ENCODE measurements around the gene TTL. TPM values are rescaled to one million over a fixed set of nuclear protein-coding genes. Genes with fewer than 3 reads are reported as not detected.
"Not testable (repeated sequence)": the region's sequence is repeated elsewhere in the genome, so short reads cannot be mapped to it uniquely, and the experiment has no call there.

The TTL gene
- total and polyA plus RNA-seq, 2 of the 13 experiments (the other 11 are each of a cell fraction or from before 2014, with no cell fraction given) = 19.0 to 59.8 TPM

DNA sequence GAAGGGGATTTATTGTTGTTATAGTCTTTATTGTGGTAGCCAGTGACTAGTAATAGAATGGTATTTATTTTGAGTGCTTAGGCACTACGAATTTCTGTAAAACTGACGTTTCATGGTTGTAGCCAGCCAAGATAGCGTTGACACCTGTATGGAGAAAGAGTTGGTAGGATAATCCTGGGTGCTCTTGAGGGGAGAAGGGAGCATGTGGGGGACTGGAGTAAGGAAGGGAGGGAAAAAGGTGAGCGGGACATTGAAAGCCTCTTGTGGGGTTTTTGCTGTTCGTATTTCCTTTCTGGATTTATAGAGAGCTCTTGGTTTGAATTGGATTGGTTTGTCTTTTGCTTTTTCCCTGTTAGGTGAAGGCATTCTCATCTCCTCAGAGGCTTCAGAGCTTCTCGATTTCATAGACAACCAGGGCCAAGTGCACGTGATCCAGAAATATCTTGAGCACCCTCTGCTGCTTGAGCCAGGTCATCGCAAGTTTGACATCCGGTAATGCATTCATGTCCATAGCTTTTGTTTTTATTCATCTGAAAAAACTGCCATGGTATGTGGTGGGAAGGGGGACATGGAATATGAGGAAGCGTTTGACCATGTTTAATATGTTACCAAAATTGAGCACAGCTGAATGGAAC, 19.0 kb downstream of the TTL start (continued):
- peak; percentile 47; the same call in 1 of the 2 replicates for TF ChIP-seq ZMYM4 (CRISPR knock-in tag; IDR thresholded peaks at IDR 0.05)
- TF ChIP-seq, protein P1, sequence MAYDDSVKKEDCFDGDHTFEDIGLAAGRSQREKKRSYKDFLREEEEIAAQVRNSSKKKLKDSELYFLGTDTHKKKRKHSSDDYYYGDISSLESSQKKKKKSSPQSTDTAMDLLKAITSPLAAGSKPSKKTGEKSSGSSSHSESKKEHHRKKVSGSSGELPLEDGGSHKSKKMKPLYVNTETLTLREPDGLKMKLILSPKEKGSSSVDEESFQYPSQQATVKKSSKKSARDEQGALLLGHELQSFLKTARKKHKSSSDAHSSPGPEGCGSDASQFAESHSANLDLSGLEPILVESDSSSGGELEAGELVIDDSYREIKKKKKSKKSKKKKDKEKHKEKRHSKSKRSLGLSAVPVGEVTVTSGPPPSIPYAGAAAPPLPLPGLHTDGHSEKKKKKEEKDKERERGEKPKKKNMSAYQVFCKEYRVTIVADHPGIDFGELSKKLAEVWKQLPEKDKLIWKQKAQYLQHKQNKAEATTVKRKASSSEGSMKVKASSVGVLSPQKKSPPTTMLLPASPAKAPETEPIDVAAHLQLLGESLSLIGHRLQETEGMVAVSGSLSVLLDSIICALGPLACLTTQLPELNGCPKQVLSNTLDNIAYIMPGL (CRISPR knock-in tag; IDR thresholded peaks at IDR 0.05; ENCODE audit: borderline replicate concordance in 1 of 2, low read depth in 1 of 2) = 0 out of 4 replicates have a peak, but pooled peaks of 1 of the 2 experiments have one; percentile 19

DNA sequence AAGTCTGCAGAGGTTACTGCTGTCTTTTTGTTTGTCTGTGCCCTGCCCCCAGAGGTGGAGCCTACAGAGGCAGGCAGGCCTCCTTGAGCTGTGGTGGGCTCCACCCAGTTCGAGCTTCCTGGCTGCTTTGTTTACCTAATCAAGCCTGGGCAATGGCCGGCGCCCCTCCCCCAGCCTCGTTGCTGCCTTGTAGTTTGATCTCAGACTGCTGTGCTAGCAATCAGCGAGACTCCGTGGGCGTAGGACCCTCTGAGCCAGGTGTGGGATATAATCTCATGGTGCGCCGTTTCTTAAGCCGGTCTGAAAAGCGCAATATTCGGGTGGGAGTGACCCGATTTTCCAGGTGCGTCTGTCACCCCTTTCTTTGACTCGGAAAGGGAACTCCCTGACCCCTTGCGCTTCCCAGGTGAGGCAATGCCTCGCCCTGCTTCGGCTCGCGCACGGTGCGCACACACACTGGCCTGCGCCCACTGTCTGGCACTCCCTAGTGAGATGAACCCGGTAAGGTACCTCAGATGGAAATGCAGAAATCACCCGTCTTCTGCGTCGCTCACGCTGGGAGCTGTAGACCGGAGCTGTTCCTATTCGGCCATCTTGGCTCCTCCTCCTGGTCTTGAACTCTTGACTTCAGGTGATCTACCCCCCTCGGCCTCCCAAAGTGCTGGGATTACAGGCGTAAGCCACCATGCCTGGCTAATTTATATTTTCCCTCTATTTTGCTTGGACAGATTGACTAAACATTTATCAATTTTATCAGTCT, 27.5 kb downstream of the TTL start:
- H3K9me3 ChIP-seq (ENCODE audit: low read length); H2AFZ ChIP-seq (ENCODE audit: low read length); POLR2A ChIA-PET; DNase-seq (ENCODE audit: low spot score); FAIRE-seq; H3K79me2 ChIP-seq (ENCODE audit: insufficient read depth, low read length); CTCF ChIA-PET (ENCODE audit: low intra/inter-chr PET ratio, low total read pairs); H3K4me3 ChIP-seq (replicated peaks in 1 of 3; ENCODE audit: insufficient read depth in 1 of 3, low read depth in 2 of 3, low read length in 3 of 3); intact Hi-C loops (cut with micrococcal nuclease; ENCODE audit: unreplicated experiment); H3K4me2 ChIP-seq (ENCODE audit: low read depth, low read length); in situ Hi-C loops (cut with HindIII; ENCODE audit: extremely low pct_ligation_motif_present, low pct_unique_long_range_greater_than_20kb); H3K9ac ChIP-seq (ENCODE audit: insufficient read depth, low read depth, low read length); ATAC-seq; H4K20me1 ChIP-seq (ENCODE audit: insufficient read depth, low read length); H3K27ac ChIP-seq (ENCODE audit: extremely low read length, insufficient read depth, low read length); H3K27me3 ChIP-seq (ENCODE audit: control insufficient read depth in 1 of 2, insufficient read depth in 2 of 2, low read length in 2 of 2); H3K4me1 ChIP-seq (ENCODE audit: insufficient read depth, low read length); BruUV-seq (replicated peaks); TF ChIP-seq SOX6 (IDR thresholded peaks at IDR 0.05): not testable (repeated sequence)
- 74% methylated on average over 21 of the region's 32 CpGs for WGBS (ENCODE audit: low lambda C conversion rate)
- peaks cover 0 to 13% of the 10 kb centered on the region in 2 experiments; a peak in 2 of 5 replicates for H3K36me3 ChIP-seq (replicated peaks in 1 of 2; ENCODE audit: control insufficient read depth in 1 of 2, insufficient read depth in 2 of 2, low read length in 2 of 2)
- TF ChIP-seq HOXA3 (CRISPR knock-in tag; IDR thresholded peaks at IDR 0.05) (peak; percentile 47; the same call in 1 of the 2 replicates), GATAD2A (CRISPR knock-in tag; IDR thresholded peaks at IDR 0.05) (0 out of 2 replicates have a peak, but pooled peaks have one; percentile 30), SOX6 (CRISPR knock-in tag; IDR thresholded peaks at IDR 0.05) (peak; percentile 27; the same call in 1 of the 2 replicates), SKI (IDR thresholded peaks at IDR 0.05; ENCODE audit: partially characterized antibody) (peak; percentile 8), ZMYM4 (CRISPR knock-in tag; IDR thresholded peaks at IDR 0.05) (peak; percentile 43)
- TF ChIP-seq, protein P2, sequence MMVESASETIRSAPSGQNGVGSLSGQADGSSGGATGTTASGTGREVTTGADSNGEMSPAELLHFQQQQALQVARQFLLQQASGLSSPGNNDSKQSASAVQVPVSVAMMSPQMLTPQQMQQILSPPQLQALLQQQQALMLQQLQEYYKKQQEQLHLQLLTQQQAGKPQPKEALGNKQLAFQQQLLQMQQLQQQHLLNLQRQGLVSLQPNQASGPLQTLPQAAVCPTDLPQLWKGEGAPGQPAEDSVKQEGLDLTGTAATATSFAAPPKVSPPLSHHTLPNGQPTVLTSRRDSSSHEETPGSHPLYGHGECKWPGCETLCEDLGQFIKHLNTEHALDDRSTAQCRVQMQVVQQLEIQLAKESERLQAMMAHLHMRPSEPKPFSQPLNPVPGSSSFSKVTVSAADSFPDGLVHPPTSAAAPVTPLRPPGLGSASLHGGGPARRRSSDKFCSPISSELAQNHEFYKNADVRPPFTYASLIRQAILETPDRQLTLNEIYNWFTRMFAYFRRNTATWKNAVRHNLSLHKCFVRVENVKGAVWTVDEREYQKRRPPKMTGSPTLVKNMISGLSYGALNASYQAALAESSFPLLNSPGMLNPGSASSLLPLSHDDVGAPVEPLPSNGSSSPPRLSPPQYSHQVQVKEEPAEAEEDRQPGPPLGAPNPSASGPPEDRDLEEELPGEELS (CRISPR knock-in tag; IDR thresholded peaks at IDR 0.05) = peak; percentile 40; the same call in 1 of the 2 replicates
- TF ChIP-seq, protein P3, sequence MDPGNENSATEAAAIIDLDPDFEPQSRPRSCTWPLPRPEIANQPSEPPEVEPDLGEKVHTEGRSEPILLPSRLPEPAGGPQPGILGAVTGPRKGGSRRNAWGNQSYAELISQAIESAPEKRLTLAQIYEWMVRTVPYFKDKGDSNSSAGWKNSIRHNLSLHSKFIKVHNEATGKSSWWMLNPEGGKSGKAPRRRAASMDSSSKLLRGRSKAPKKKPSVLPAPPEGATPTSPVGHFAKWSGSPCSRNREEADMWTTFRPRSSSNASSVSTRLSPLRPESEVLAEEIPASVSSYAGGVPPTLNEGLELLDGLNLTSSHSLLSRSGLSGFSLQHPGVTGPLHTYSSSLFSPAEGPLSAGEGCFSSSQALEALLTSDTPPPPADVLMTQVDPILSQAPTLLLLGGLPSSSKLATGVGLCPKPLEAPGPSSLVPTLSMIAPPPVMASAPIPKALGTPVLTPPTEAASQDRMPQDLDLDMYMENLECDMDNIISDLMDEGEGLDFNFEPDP (CRISPR knock-in tag; conservative IDR thresholded peaks at IDR 0.05) = 0 out of 2 replicates have a peak, but pooled peaks have one; percentile 14
- TF ChIP-seq, protein P4, sequence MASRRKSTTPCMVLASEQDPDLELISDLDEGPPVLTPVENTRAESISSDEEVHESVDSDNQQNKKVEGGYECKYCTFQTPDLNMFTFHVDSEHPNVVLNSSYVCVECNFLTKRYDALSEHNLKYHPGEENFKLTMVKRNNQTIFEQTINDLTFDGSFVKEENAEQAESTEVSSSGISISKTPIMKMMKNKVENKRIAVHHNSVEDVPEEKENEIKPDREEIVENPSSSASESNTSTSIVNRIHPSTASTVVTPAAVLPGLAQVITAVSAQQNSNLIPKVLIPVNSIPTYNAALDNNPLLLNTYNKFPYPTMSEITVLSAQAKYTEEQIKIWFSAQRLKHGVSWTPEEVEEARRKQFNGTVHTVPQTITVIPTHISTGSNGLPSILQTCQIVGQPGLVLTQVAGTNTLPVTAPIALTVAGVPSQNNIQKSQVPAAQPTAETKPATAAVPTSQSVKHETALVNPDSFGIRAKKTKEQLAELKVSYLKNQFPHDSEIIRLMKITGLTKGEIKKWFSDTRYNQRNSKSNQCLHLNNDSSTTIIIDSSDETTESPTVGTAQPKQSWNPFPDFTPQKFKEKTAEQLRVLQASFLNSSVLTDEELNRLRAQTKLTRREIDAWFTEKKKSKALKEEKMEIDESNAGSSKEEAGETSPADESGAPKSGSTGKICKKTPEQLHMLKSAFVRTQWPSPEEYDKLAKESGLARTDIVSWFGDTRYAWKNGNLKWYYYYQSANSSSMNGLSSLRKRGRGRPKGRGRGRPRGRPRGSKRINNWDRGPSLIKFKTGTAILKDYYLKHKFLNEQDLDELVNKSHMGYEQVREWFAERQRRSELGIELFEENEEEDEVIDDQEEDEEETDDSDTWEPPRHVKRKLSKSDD (CRISPR knock-in tag; IDR thresholded peaks at IDR 0.05; ENCODE audit: low read depth) = 0 out of 2 replicates have a peak, but pooled peaks have one; percentile 61
